PC-3 (cell line): Measurements from ENCODE around the gene EMC9. TPM values are rescaled to one million over a fixed set of nuclear protein-coding genes. Genes with fewer than 3 reads are reported as not detected.

ENCODE experiments used
- ATAC-seq: fragments of 200-7000 bp; cut with Tn5 transposase; 2 replicates; pipeline ENCODE4 v1.9.1; 2020; ENCODE audit warnings: mild to moderate bottlenecking, moderate library complexity
- BruUV-seq: library from RNA; stranded (reverse); fragments of 400-500 nt; replicated peaks from 2 replicates; lab custom pipeline; 2021; lab: Mats Ljungman, UMichigan
- CTCF ChIA-PET: fragments of 300-600 bp; sonication (Branson Sonifier 250); formaldehyde crosslinking; loops from one replicate; lab custom pipeline; 2022; ENCODE audit warnings: antibody characterized with exemption; lab: Charles Lee
- POLR2A ChIA-PET: fragments of 300-600 bp; sonication (Branson Sonifier 250); formaldehyde crosslinking; loops from one replicate; lab custom pipeline; 2022; ENCODE audit warnings: antibody characterized with exemption; ENCODE audit not compliant: unreplicated experiment; lab: Charles Lee
- DNase-seq: peaks from one replicate; pipeline ENCODE4 v3.0.0-alpha.2; 2015
- H2AFZ ChIP-seq: fragments of 300-600 bp; sonication (generic); 2 replicates; pipeline ENCODE4 v1.6.0; 2016; ENCODE audit warnings: antibody characterized with exemption, low read length
- H3F3A ChIP-seq: fragments of 300-600 bp; sonication (generic); one replicate; pipeline ENCODE4 v1.6.0; 2017; ENCODE audit warnings: antibody characterized with exemption, low read length, control low read depth, mild to moderate bottlenecking; ENCODE audit not compliant: unreplicated experiment
- H3K27ac ChIP-seq: fragments of 300-600 bp; sonication (generic); 2 replicates; pipeline ENCODE4 v1.5.1; 2016; ENCODE audit warnings: mild to moderate bottlenecking, low read length
- H3K27me3 ChIP-seq: fragments of 300-600 bp; sonication (generic); 2 replicates; pipeline ENCODE4 v1.6.1; 2016; ENCODE audit warnings: low read length, mixed read lengths
- H3K36me3 ChIP-seq: fragments of 300-600 bp; sonication (generic); 2 replicates; pipeline ENCODE4 v1.6.1; 2016; ENCODE audit warnings: low read depth, mixed run types, low read length, mixed read lengths
- H3K4me1 ChIP-seq: fragments of 300-600 bp; sonication (generic); 2 replicates; pipeline ENCODE4 v1.5.1; 2016; ENCODE audit warnings: low read length; ENCODE audit not compliant: insufficient read depth
- H3K4me2 ChIP-seq: fragments of 300-600 bp; sonication (generic); 2 replicates; pipeline ENCODE4 v1.6.0; 2016; ENCODE audit warnings: low read length
- H3K4me3 ChIP-seq: fragments of 300-600 bp; sonication (generic); 2 replicates; pipeline ENCODE4 v1.5.1; 2016; ENCODE audit warnings: mild to moderate bottlenecking, low read length, mixed read lengths
- H3K79me2 ChIP-seq: fragments of 300-600 bp; sonication (generic); 2 replicates; pipeline ENCODE4 v1.6.1; 2017; ENCODE audit warnings: low read length, mixed read lengths
- H3K9ac ChIP-seq: fragments of 300-600 bp; sonication (generic); 2 replicates; pipeline ENCODE4 v1.6.0; 2016; ENCODE audit warnings: mild to moderate bottlenecking, low read length
- H3K9me2 ChIP-seq: fragments of 300-600 bp; sonication (generic); replicated peaks from 2 replicates; pipeline ENCODE4 v1.6.1; 2016; ENCODE audit warnings: mixed run types, low read length, mixed read lengths
- H3K9me3 ChIP-seq: fragments of 300-600 bp; sonication (generic); 2 replicates; pipeline ENCODE4 v1.6.1; 2016; ENCODE audit warnings: low read length, mixed read lengths
- H4K20me1 ChIP-seq: fragments of 300-600 bp; sonication (generic); 2 replicates; pipeline ENCODE4 v1.6.1; 2016; ENCODE audit warnings: low read length, mixed read lengths
- EZH2 ChIP-seq: fragments of 300-600 bp; sonication (generic); IDR thresholded peaks from one replicate; pipeline ENCODE4 v1.6.1; 2017; ENCODE audit warnings: antibody characterized with exemption, mild to moderate bottlenecking, low read length; ENCODE audit not compliant: unreplicated experiment
- EZH2phosphoT487 ChIP-seq: fragments of 300-600 bp; sonication (generic); IDR thresholded peaks from 2 replicates; pipeline ENCODE4 v1.6.1; 2018; ENCODE audit warnings: mild to moderate bottlenecking, antibody characterized with exemption, low read length, borderline replicate concordance
- intact Hi-C: fragments of 100-400 bp; cut with micrococcal nuclease; formaldehyde crosslinking; loops from 2 replicates; pipeline ENCODE4 v1.9.0; 2023
- total RNA-seq: library from RNA; depleted of rRNA; stranded (reverse); fragments of >200 nt; gene quantifications from 2 replicates; pipeline ENCODE4 v1.2.3, GENCODE V29; 2014
- TF ChIP-seq, protein P1 (sequence below): fragments of 300-600 bp; sonication (generic); conservative IDR thresholded peaks from 2 replicates; pipeline ENCODE4 v1.5.1; 2017; ENCODE audit warnings: antibody characterized with exemption, low read depth, mild to moderate bottlenecking, low read length

EMC9 gene
- total RNA-seq, 1 experiment from 2014 or later: 30.1 TPM

DNA sequence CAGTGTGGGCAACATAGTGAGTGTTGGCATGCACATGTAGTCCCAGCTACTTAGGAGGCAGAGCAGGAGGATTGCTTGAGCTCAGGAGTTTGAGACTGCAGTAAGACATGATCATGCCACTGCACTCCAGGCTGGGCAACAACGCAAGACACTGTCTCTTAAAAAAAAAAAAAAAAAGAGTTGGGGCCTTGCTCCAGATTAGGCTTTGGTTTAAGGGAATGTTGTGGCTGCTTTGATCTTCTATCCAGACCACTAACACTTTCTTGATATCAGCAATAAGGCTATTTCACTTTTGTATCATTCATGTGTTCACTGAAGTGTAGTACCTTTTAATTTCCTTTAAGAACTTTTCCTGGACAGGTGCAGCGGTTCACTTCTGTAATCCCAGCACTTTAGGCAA lies 13.7 kb downstream of the EMC9 start:
- ATAC-seq (no peak), DNase-seq (no peak)
- TF ChIP-seq EZH2 (no peak), EZH2phosphoT487 (no peak)
- TF ChIP-seq, protein P1, sequence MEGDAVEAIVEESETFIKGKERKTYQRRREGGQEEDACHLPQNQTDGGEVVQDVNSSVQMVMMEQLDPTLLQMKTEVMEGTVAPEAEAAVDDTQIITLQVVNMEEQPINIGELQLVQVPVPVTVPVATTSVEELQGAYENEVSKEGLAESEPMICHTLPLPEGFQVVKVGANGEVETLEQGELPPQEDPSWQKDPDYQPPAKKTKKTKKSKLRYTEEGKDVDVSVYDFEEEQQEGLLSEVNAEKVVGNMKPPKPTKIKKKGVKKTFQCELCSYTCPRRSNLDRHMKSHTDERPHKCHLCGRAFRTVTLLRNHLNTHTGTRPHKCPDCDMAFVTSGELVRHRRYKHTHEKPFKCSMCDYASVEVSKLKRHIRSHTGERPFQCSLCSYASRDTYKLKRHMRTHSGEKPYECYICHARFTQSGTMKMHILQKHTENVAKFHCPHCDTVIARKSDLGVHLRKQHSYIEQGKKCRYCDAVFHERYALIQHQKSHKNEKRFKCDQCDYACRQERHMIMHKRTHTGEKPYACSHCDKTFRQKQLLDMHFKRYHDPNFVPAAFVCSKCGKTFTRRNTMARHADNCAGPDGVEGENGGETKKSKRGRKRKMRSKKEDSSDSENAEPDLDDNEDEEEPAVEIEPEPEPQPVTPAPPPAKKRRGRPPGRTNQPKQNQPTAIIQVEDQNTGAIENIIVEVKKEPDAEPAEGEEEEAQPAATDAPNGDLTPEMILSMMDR: no peak
- H3K36me3 ChIP-seq: no peaks in the 10 kb centered on the region; the same call in 1 of the 2 replicates
- no peak overlapping the region for H2AFZ ChIP-seq
- no peaks in the 10 kb centered on the region for H3K4me1 ChIP-seq
- BruUV-seq: no TSS peak
- H3K4me3 ChIP-seq: no peak overlapping the region
- H3F3A ChIP-seq: no peaks in the 10 kb centered on the region
- ChIA-PET CTCF (no interaction called here), POLR2A (no interaction called here)
- H4K20me1 ChIP-seq: no peaks in the 10 kb centered on the region
- H3K9ac ChIP-seq: no peak overlapping the region
- no peak overlapping the region for H3K27ac ChIP-seq
- H3K9me2 ChIP-seq: no peaks in the 10 kb centered on the region
- H3K4me2 ChIP-seq: no peak overlapping the region
- no peaks in the 10 kb centered on the region for H3K79me2 ChIP-seq
- intact Hi-C loops: no loop called here
- H3K27me3 ChIP-seq: no peaks in the 10 kb centered on the region
- H3K9me3 ChIP-seq: no peaks in the 10 kb centered on the region

DNA sequence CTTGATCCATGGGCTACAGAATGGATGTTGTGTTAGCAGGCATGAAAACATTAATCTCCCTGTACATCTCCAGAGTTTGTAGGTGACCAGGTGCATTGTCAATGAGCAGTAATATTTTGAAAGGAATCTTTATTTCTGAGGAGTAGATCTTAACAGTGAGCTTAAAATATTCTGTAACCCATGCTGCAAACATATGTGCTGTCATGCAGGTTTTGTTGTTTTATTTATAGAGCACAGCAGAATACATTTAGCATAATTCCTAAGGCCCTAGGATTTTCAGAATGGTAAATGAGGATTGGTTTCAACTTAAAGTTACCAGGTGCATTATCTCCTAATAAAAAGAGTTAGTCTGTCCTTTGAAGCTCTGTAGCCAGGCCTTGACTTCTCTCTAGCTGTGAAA lies 14.5 kb downstream of the EMC9 start:
- Histone ChIP-seq H3K4me1 (no peaks in the 10 kb centered on the region), H3K9ac (no peak overlapping the region), H4K20me1 (no peaks in the 10 kb centered on the region), H3K27ac (no peak overlapping the region), H3K4me3 (no peak overlapping the region), H3K79me2 (no peaks in the 10 kb centered on the region), H3F3A (no peaks in the 10 kb centered on the region), H3K9me2 (no peaks in the 10 kb centered on the region), H2AFZ (no peak overlapping the region), H3K36me3 (no peaks in the 10 kb centered on the region; the same call in 1 of the 2 replicates), H3K4me2 (no peak overlapping the region), H3K27me3 (no peaks in the 10 kb centered on the region), H3K9me3 (no peaks in the 10 kb centered on the region)
- intact Hi-C loops: no loop called here
- TF ChIP-seq EZH2 (no peak), EZH2phosphoT487 (no peak)
- TF ChIP-seq, protein P1: no peak
- BruUV-seq: no TSS peak
- CTCF ChIA-PET: interaction anchor here (0.7 kb wide), 1 partner anchor 18 kb away, joined by 3 read pairs; no protein-coding TSS in a partner anchor
- ATAC-seq (no peak), DNase-seq (no peak)
- POLR2A ChIA-PET: no interaction called here
